Breast epithelium (tissue), 4 donors: ENCODE data around the gene TMEM117. TPM values are rescaled to one million over a fixed set of nuclear protein-coding genes. Genes with fewer than 3 reads are reported as not detected.

Source experiments
- DNase-seq, 2 donors: peaks; one replicate each; pipeline ENCODE4 v3.0.0-alpha.2; 2019; ENCODE audit warnings: low spot score in 2 of 2
- H3K27ac ChIP-seq, 2 donors: fragments of 200-600 bp; sonication (generic) in 1 of 2; one replicate each; pipeline ENCODE4 v1.5.1; 2016 to 2019; ENCODE audit warnings: mild to moderate bottlenecking in 1 of 2
- H3K27me3 ChIP-seq, 2 donors: fragments of 200-600 bp; sonication (generic) in 1 of 2; one replicate each; pipeline versions ENCODE4 v1.5.1 to v1.6.0; 2017 to 2019; ENCODE audit warnings: control low read depth in 1 of 2, mild to moderate bottlenecking in 1 of 2
- H3K36me3 ChIP-seq: fragments of 200-600 bp; one replicate; pipeline ENCODE4 v1.5.1; 2019
- H3K4me1 ChIP-seq, 2 donors: fragments of 200-600 bp; sonication (generic); one replicate each; pipeline ENCODE4 v1.5.1; 2016 to 2019; ENCODE audit warnings: control low read depth in 1 of 2
- H3K4me3 ChIP-seq, 3 donors: fragments of 200-600 bp; sonication (generic); 1 replicate in 2 of 3; 2 replicates in 1 of 3; pipeline ENCODE4 v1.5.1; 2016 to 2019; ENCODE audit warnings: mild to moderate bottlenecking in 3 of 3, moderate library complexity in 2 of 3
- H3K9me3 ChIP-seq, 2 donors: fragments of 200-600 bp; sonication (generic) in 1 of 2; one replicate each; pipeline ENCODE4 v1.5.1; 2016 to 2019; ENCODE audit warnings: control low read depth in 1 of 2
- CTCF ChIP-seq, 3 donors: fragments of 450-650 bp; IDR thresholded peaks; one replicate each; pipeline ENCODE4 v1.5.1; 2016 to 2017; ENCODE audit warnings: antibody characterized with exemption in 3 of 3, mild to moderate bottlenecking in 3 of 3, moderate library complexity in 3 of 3
- POLR2A ChIP-seq: fragments of 450-650 bp; IDR thresholded peaks from one replicate; pipeline ENCODE4 v1.6.1; 2016; ENCODE audit warnings: antibody characterized with exemption, mild to moderate bottlenecking, moderate library complexity
- POLR2AphosphoS5 ChIP-seq, 3 donors: sonication (generic); formaldehyde crosslinking; IDR thresholded peaks; one replicate each; pipeline ENCODE4 v1.6.1; 2017; ENCODE audit warnings: antibody characterized with exemption in 3 of 3
- intact Hi-C: fragments of 100-400 bp; cut with DNase I; formaldehyde crosslinking; loops from one replicate; pipeline ENCODE4 v1.15.1; 2023; ENCODE audit warnings: low total_unique reads
- total RNA-seq, 3 donors: library from RNA; depleted of rRNA; stranded (reverse); fragments of >200 nt; gene quantifications; one replicate each; pipeline ENCODE4 v1.1.0, GENCODE V29; 2016

Gene TMEM117
- total RNA-seq, 3 donors from 2014 or later: 6.1 to 17.1 (median 7.2) TPM

- Histone ChIP-seq H3K27ac (no peak overlapping the region), H3K4me3 (no peak overlapping the region), H3K27me3 (no peaks in the 10 kb centered on the region), H3K9me3 (no peaks in the 10 kb centered on the region), H3K36me3 (no peaks in the 10 kb centered on the region), H3K4me1 (no peaks in the 10 kb centered on the region)
- TF ChIP-seq POLR2AphosphoS5 (IDR thresholded peaks at IDR 0.05) (no peak), POLR2A (no peak), CTCF (IDR thresholded peaks at IDR 0.05) (no peak)
- intact Hi-C loops: no loop called here
- no peak for DNase-seq
Measured at GRCh38 chr12:43824207-43824775, 11.6 kb upstream of the TMEM117 start.

GRCh38 chr12:43826681-43827080, 9.2 kb upstream of the TMEM117 start:
- no peaks in the 10 kb centered on the region for H3K36me3 ChIP-seq
- DNase-seq: no peak
- TF ChIP-seq CTCF (IDR thresholded peaks at IDR 0.05) (no peak), POLR2AphosphoS5 (IDR thresholded peaks at IDR 0.05) (no peak), POLR2A (no peak)
- no peaks in the 10 kb centered on the region for H3K9me3 ChIP-seq
- no peaks in the 10 kb centered on the region for H3K27me3 ChIP-seq
- H3K27ac ChIP-seq: no peak overlapping the region
- intact Hi-C loops: no loop called here
- H3K4me1 ChIP-seq: no peaks in the 10 kb centered on the region
- H3K4me3 ChIP-seq: no peak overlapping the region

GRCh38 chr12:43827093-43827492, 8.8 kb upstream of the TMEM117 start:
- intact Hi-C loops: no loop called here
- TF ChIP-seq POLR2AphosphoS5 (IDR thresholded peaks at IDR 0.05) (no peak), CTCF (IDR thresholded peaks at IDR 0.05) (no peak), POLR2A (no peak)

GRCh38 chr12:43832463-43833168, 3.3 kb upstream of the TMEM117 start:
- DNase-seq: no peak
- Histone ChIP-seq H3K4me1 (no peaks in the 10 kb centered on the region), H3K27ac (no peak overlapping the region), H3K36me3 (no peaks in the 10 kb centered on the region), H3K9me3 (no peaks in the 10 kb centered on the region), H3K27me3 (no peaks in the 10 kb centered on the region), H3K4me3 (no peak overlapping the region)
- TF ChIP-seq POLR2AphosphoS5 (IDR thresholded peaks at IDR 0.05) (no peak), POLR2A (no peak), CTCF (IDR thresholded peaks at IDR 0.05) (no peak)
- intact Hi-C loops: no loop called here

More at GRCh38 chr12:43827093-43827492, 8.8 kb upstream of the TMEM117 start:
- Histone ChIP-seq H3K4me3 (no peak overlapping the region), H3K27me3 (no peaks in the 10 kb centered on the region), H3K9me3 (no peaks in the 10 kb centered on the region), H3K27ac (no peak overlapping the region), H3K36me3 (no peaks in the 10 kb centered on the region), H3K4me1 (no peaks in the 10 kb centered on the region)
- no peak for DNase-seq

- no peak for TF ChIP-seq CTCF (IDR thresholded peaks at IDR 0.05)
- no peak for TF ChIP-seq POLR2A
- no peak for TF ChIP-seq POLR2AphosphoS5 (IDR thresholded peaks at IDR 0.05)
- no peaks in the 10 kb centered on the region for H3K27me3 ChIP-seq
- intact Hi-C loops: no loop called here
Measured at GRCh38 chr12:43835264-43835655, 621 bp upstream of the TMEM117 start.

More at GRCh38 chr12:43835264-43835655, 621 bp upstream of the TMEM117 start:
- Histone ChIP-seq H3K9me3 (no peaks in the 10 kb centered on the region), H3K27ac (peak overlapping the region; percentile 96 to 97), H3K36me3 (no peaks in the 10 kb centered on the region), H3K4me3 (peak overlapping the region; percentile 77 to 97 (median 80)), H3K4me1 (no peaks in the 10 kb centered on the region)
- DNase-seq: no peak
